K562 (cell line): ENCODE measurements around the gene EEF1AKMT1. TPM values are rescaled to one million over a fixed set of nuclear protein-coding genes. Genes with fewer than 3 reads are reported as not detected.

Experiments
- CHD4 ChIP-seq: fragments of 200-600 bp; sonication (generic); IDR thresholded peaks from 3 replicates; pipeline ENCODE4 v1.6.1; 2012; ENCODE audit warnings: low read depth, mild to moderate bottlenecking, mixed read lengths, low read length, inconsistent platforms; ENCODE audit not compliant: insufficient read depth, insufficient replicate concordance, poor library complexity, severe bottlenecking
- CREB1 ChIP-seq, 2 experiments: sonication (generic) in 1 of 2; formaldehyde crosslinking in 1 of 2; IDR thresholded peaks; 2 replicates each; pipeline versions ENCODE4 v1.6.1 to v1.8.0; 2012 to 2022; ENCODE audit warnings: inconsistent platforms in 1 of 2, mild to moderate bottlenecking in 1 of 2, missing genetic modification reagents in 1 of 2, moderate library complexity in 1 of 2
- DIDO1 ChIP-seq: fragments of 450-650 bp; IDR thresholded peaks from 2 replicates; pipeline ENCODE4 v1.6.1; 2016; ENCODE audit warnings: low read depth, missing biosample characterization, missing genetic modification characterization
- ELF1 ChIP-seq: fragments of 200-800 bp; sonication (Bioruptor generic); IDR thresholded peaks from 2 replicates; pipeline ENCODE4 v1.6.1; 2016; ENCODE audit warnings: missing genetic modification characterization, missing compliant biosample characterization
- EP300 ChIP-seq: IDR thresholded peaks from 2 replicates; pipeline ENCODE4 v1.6.1; 2012; ENCODE audit warnings: low read length, improper control_type of control experiment
- ETV5 ChIP-seq: sonication (generic); formaldehyde crosslinking; IDR thresholded peaks from 2 replicates; pipeline ENCODE4 v1.4.0; 2020; ENCODE audit warnings: low read depth, mild to moderate bottlenecking, missing genetic modification reagents
- GABPB2 ChIP-seq: fragments of 250-450 bp; sonication (Bioruptor Pico); conservative IDR thresholded peaks from 2 replicates; pipeline ENCODE4 v1.5.1; 2021; ENCODE audit warnings: mild to moderate bottlenecking
- GATA2 ChIP-seq: sonication (generic); formaldehyde crosslinking; IDR thresholded peaks from 2 replicates; pipeline ENCODE4 v1.4.0; 2020; ENCODE audit warnings: mild to moderate bottlenecking, missing genetic modification reagents
- GATAD2A ChIP-seq: fragments of 450-650 bp; IDR thresholded peaks from 2 replicates; pipeline ENCODE4 v1.6.1; 2017
- HDAC1 ChIP-seq, 2 experiments: fragments of 450-650 bp; IDR thresholded peaks; 2 replicates each; pipeline ENCODE4 v1.6.1; 2016 to 2017; ENCODE audit warnings: inconsistent platforms in 1 of 2, mild to moderate bottlenecking in 1 of 2, moderate library complexity in 1 of 2
- HDAC6 ChIP-seq: IDR thresholded peaks from 2 replicates; pipeline ENCODE4 v1.6.1; 2012; ENCODE audit warnings: low read depth, mild to moderate bottlenecking, control low read depth, inconsistent platforms, low read length, moderate library complexity
- LCOR ChIP-seq: sonication (generic); formaldehyde crosslinking; IDR thresholded peaks from 2 replicates; pipeline ENCODE4 v1.8.0; 2022; ENCODE audit warnings: mild to moderate bottlenecking, missing genetic modification reagents
- MAZ ChIP-seq, 2 experiments: fragments of 450-650 bp in 1 of 2; sonication (generic) in 1 of 2; formaldehyde crosslinking; IDR thresholded peaks in 1 of 2; conservative IDR thresholded peaks in 1 of 2; 2 replicates each; pipeline versions ENCODE4 v1.4.0 to v1.5.0; 2020; ENCODE audit warnings: mild to moderate bottlenecking in 1 of 2, missing genetic modification reagents in 1 of 2
- NR4A1 ChIP-seq, 2 experiments: fragments of 250-450 bp in 1 of 2; fragments of 450-650 bp in 1 of 2; sonication (Bioruptor Pico) in 1 of 2; IDR thresholded peaks; 2 replicates each; pipeline versions ENCODE4 v1.4.0 to v1.6.1; 2016 to 2020; ENCODE audit warnings: mild to moderate bottlenecking in 2 of 2, missing compliant biosample characterization in 1 of 2, missing genetic modification characterization in 1 of 2, moderate library complexity in 1 of 2
- PHF21A ChIP-seq: fragments of 450-650 bp; IDR thresholded peaks from 2 replicates; pipeline ENCODE4 v1.6.1; 2017; ENCODE audit warnings: low read depth, borderline replicate concordance
- PHF8 ChIP-seq: fragments of 200-600 bp; sonication (generic); IDR thresholded peaks from 2 replicates; pipeline ENCODE4 v1.6.1; 2012; ENCODE audit warnings: mixed run types, mild to moderate bottlenecking, inconsistent platforms, low read length, moderate library complexity, borderline replicate concordance
- RBM15 ChIP-seq: fragments of 200-400 bp; formaldehyde crosslinking; IDR thresholded peaks from 2 replicates; pipeline ENCODE4 v1.6.1; 2018; ENCODE audit warnings: mild to moderate bottlenecking, low read length, moderate library complexity; ENCODE audit not compliant: insufficient read depth
- SAFB ChIP-seq: fragments of 200-400 bp; formaldehyde crosslinking; IDR thresholded peaks from 2 replicates; pipeline ENCODE4 v1.6.1; 2017; ENCODE audit warnings: low read depth, low read length, borderline replicate concordance
- SMARCE1 ChIP-seq: fragments of 450-650 bp; IDR thresholded peaks from 2 replicates; pipeline ENCODE4 v1.7.1; 2016; ENCODE audit warnings: mild to moderate bottlenecking
- STAT5A ChIP-seq: IDR thresholded peaks from 2 replicates; pipeline ENCODE4 v1.6.1; 2012; ENCODE audit warnings: low read length, inconsistent platforms, borderline replicate concordance
- TCFL5 ChIP-seq: fragments of 250-450 bp; sonication (Bioruptor Pico); conservative IDR thresholded peaks from 2 replicates; pipeline ENCODE4 v1.6.1; 2021; ENCODE audit warnings: mild to moderate bottlenecking, moderate library complexity, matching md5 sums
- YY1 ChIP-seq, 3 experiments: IDR thresholded peaks; 2 replicates each; pipeline ENCODE4 v1.6.1; 2011; ENCODE audit warnings: low read length in 2 of 3, mild to moderate bottlenecking in 2 of 3, moderate library complexity in 2 of 3, borderline replicate concordance in 1 of 3, control low read depth in 1 of 3, low read depth in 1 of 3; ENCODE audit not compliant: insufficient read depth in 3 of 3, insufficient replicate concordance in 2 of 3, control insufficient read depth in 1 of 3, insufficient read length in 1 of 3; ENCODE audit errors: extremely low read depth in 1 of 3
- ZFP30 ChIP-seq: fragments of 250-450 bp; sonication (Bioruptor Pico); IDR thresholded peaks from 2 replicates; pipeline ENCODE4 v1.8.0; 2022; ENCODE audit warnings: moderate library complexity, mild to moderate bottlenecking, inconsistent platforms, borderline replicate concordance
- ZFPM2 ChIP-seq: fragments of 250-450 bp; sonication (Bioruptor Pico); IDR thresholded peaks from 2 replicates; pipeline ENCODE4 v1.5.1; 2022; ENCODE audit warnings: mild to moderate bottlenecking
- ZNF184 ChIP-seq: sonication (generic); formaldehyde crosslinking; IDR thresholded peaks from 2 replicates; pipeline ENCODE4 v1.5.0; 2020; ENCODE audit warnings: missing genetic modification reagents
- ZNF197 ChIP-seq: fragments of 200-800 bp; sonication (Bioruptor generic); IDR thresholded peaks from 2 replicates; pipeline ENCODE4 v1.6.1; 2016; ENCODE audit warnings: low read depth, missing genetic modification characterization, missing compliant biosample characterization
- ZNF311 ChIP-seq: fragments of 250-450 bp; sonication (Bioruptor Pico); IDR thresholded peaks from 2 replicates; pipeline ENCODE4 v1.4.0; 2020; ENCODE audit warnings: mild to moderate bottlenecking, moderate library complexity
- ZNF785 ChIP-seq: fragments of 250-450 bp; sonication (Bioruptor Pico); IDR thresholded peaks from 2 replicates; pipeline ENCODE4 v1.4.0; 2020; ENCODE audit warnings: mild to moderate bottlenecking
- polyA plus RNA-seq, 8 experiments: library from polyadenylated mRNA; depleted of rRNA in 4 of 8; stranded (reverse) in 5 of 8; unstranded in 3 of 8; fragments of >200 nt; fragmentation: Nextera tagmentation in 2 of 8; fragmentation: Illumina TruSeq in 1 of 8; extraction: Ambion mirVana in 2 of 8; extraction: Trizol in 1 of 8; gene quantifications; 2 replicates each; pipeline versions ENCODE4 v1.2.1 to v1.2.3, GENCODE V29; 2011 to 2014; ENCODE audit warnings: inconsistent platforms in 1 of 8, missing spikeins in 1 of 8
- total RNA-seq, 7 experiments: library from RNA; depleted of rRNA in 6 of 7; stranded (reverse); fragments of >200 nt in 6 of 7; fragmentation: Illumina TruSeq in 2 of 7; extraction: Trizol in 2 of 7; gene quantifications; 2 replicates each; pipeline versions ENCODE4 v1.2.1 to v1.2.3, GENCODE V29; 2011 to 2021; ENCODE audit warnings: low replicate concordance in 1 of 7

EEF1AKMT1 gene
- total and polyA plus RNA-seq, 9 of the 15 experiments (the other 6 are each of a cell fraction or from before 2014, with no cell fraction given), result 5.3 to 36.3 (median 7.9) TPM

DNA sequence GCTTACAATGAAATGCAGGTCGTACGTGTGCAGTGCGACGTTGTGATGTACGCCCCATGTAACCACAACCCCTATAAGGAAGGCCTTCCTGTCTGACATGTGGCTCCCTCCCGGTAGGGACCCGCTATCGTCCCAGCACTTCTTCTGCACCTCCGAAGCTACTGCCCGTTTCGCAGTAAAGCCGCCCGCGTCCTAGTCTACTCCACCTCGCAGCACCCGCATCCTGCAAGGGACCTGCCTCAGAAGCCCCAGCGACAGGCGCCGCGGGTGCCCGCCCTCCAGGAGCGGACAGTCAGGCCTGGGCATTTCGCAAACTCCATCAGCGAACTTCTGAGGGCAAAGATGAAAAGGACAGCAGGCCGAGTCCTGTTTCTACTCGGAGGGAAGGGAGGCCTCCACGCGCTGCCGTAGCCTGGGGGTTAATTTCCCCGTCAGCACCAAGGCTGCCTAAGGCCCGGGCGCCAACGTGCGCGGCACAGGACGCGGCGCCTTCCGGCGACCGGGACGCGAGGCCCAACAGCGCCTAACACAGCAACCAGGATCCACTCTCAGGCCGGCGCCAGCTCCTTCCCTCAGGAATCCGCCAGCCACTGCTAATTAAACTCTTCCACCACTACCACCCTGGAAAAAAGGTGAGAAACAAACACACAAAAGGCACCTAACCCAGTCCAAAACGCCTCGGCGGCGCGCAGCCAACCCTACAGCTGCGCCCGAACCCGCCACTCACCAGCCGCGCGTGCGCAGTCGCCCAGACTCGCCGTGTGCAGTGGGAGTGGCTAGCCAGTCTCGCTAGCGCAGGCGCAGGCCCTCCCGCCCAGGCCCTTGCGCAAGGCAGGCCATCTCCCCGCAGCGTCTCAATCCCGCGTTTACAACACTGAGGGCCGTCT lies at the start of gene EEF1AKMT1 (continued):
- peak; percentile 79 for TF ChIP-seq PHF8
- TF ChIP-seq ZNF311, result no peak
- peak in 1 of 2 experiments; percentile 25; a peak in 2 of 4 replicates for TF ChIP-seq MAZ (CRISPR knock-in tag; conservative IDR thresholded peaks at IDR 0.05 in 1 of 2, IDR thresholded peaks at IDR 0.05 in 1 of 2)
- TF ChIP-seq ZNF785 (CRISPR knock-in tag), result no peak
- TF ChIP-seq GATA2 (CRISPR knock-in tag), result no peak
- no peak for TF ChIP-seq YY1 (IDR thresholded peaks at IDR 0.05; ENCODE audit: borderline replicate concordance in 1 of 3, control insufficient read depth in 1 of 3, extremely low read depth in 1 of 3, insufficient read depth in 3 of 3, insufficient read length in 1 of 3, insufficient replicate concordance in 2 of 3, low read depth in 1 of 3, low read length in 2 of 3)
- no peak for TF ChIP-seq ZNF197 (CRISPR knock-in tag)
- no peak for TF ChIP-seq RBM15
- TF ChIP-seq SAFB, result no peak
- no peak for TF ChIP-seq ZFPM2 (CRISPR knock-in tag)
- TF ChIP-seq ETV5, result peak; percentile 71; the same call in 1 of the 2 replicates
- no peak for TF ChIP-seq ZFP30
- no peak for TF ChIP-seq EP300
- TF ChIP-seq HDAC1 (IDR thresholded peaks at IDR 0.05), result peak in 1 of 2 experiments; percentile 49; a peak in 1 of 4 replicates
- TF ChIP-seq ZNF184 (CRISPR knock-in tag), result no peak
- no peak for TF ChIP-seq CHD4
- TF ChIP-seq SMARCE1, result no peak
- no peak for TF ChIP-seq STAT5A
- TF ChIP-seq CREB1 (IDR thresholded peaks at IDR 0.05), result no peak
- no peak for TF ChIP-seq CREB1 (CRISPR knock-in tag; IDR thresholded peaks at IDR 0.05)
- TF ChIP-seq GABPB2 (CRISPR knock-in tag), result no peak
- no peak for TF ChIP-seq NR4A1 (CRISPR knock-in tag; IDR thresholded peaks at IDR 0.05)
- TF ChIP-seq NR4A1 (tag; IDR thresholded peaks at IDR 0.05), result no peak
- TF ChIP-seq ELF1 (tag), result peak; percentile 26; the same call in 1 of the 2 replicates
- TF ChIP-seq GATAD2A, result no peak
- TF ChIP-seq HDAC6, result no peak
- no peak for TF ChIP-seq TCFL5 (CRISPR knock-in tag)
- TF ChIP-seq DIDO1, result no peak
- no peak for TF ChIP-seq PHF21A
- no peak for TF ChIP-seq LCOR (CRISPR knock-in tag)
